PFSK-1 (cell line): ENCODE results near the gene CHERP.
A peak's percentile ranks its signal among the peaks of the same experiment; 100 is the strongest.

Experiments used
- FOXP2 ChIP-seq: optimal IDR thresholded peaks from 2 replicates; pipeline ENCODE3; 2011; ENCODE audit warnings: borderline replicate concordance, control low read depth, inconsistent platforms; ENCODE audit not compliant: insufficient read depth; ENCODE audit errors: extremely low read length, extremely low read depth
- POLR2AphosphoS5 ChIP-seq: IDR thresholded peaks from 2 replicates; pipeline ENCODE4 v1.6.1; 2012; ENCODE audit warnings: low read depth, mild to moderate bottlenecking, control low read depth, low read length, moderate library complexity
- SIN3A ChIP-seq: IDR thresholded peaks from 2 replicates; pipeline ENCODE4 v1.6.1; 2012; ENCODE audit warnings: mild to moderate bottlenecking, low read length, moderate library complexity, borderline replicate concordance; ENCODE audit not compliant: insufficient read depth
- TAF1 ChIP-seq: IDR thresholded peaks from 2 replicates; pipeline ENCODE4 v1.6.1; 2012; ENCODE audit warnings: low read length, control low read depth, borderline replicate concordance; ENCODE audit not compliant: insufficient read depth
- TF ChIP-seq, protein P1 (sequence below), 2 experiments: IDR thresholded peaks; 2 replicates each; pipeline versions ENCODE4 v1.6.1 to v1.8.0; 2011 to 2012; ENCODE audit warnings: low read depth in 2 of 2, low read length in 2 of 2, control low read depth in 1 of 2, inconsistent platforms in 1 of 2, mild to moderate bottlenecking in 1 of 2, moderate library complexity in 1 of 2; ENCODE audit not compliant: insufficient read depth in 1 of 2

Gene CHERP

GRCh38 chr19:16573925-16574324, 31.7 kb upstream of the CHERP start:
- no peak for TF ChIP-seq POLR2AphosphoS5

DNA sequence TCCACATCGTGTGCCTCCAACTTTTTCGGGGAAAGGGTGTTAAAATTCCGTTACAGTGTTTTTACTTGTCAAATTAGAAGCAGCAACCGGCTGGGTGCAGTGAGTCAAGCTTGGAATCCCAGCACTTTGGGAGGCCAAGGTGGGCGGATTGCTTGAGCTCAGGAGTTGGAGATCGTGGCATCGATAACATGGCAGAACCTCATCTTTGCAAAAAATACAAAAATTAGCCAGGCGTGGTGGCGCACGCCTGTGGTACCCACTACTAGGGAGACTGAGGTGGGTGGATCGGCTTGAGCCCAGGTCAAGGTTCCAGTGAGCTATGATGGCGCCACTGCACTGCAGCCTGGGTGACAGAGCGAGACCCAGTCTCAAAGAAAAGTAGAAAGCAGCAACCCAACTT, 31.1 kb upstream of the CHERP start:
- TF ChIP-seq SIN3A: no peak
- TF ChIP-seq TAF1: no peak
- no peak for TF ChIP-seq POLR2AphosphoS5
- TF ChIP-seq, protein P1, sequence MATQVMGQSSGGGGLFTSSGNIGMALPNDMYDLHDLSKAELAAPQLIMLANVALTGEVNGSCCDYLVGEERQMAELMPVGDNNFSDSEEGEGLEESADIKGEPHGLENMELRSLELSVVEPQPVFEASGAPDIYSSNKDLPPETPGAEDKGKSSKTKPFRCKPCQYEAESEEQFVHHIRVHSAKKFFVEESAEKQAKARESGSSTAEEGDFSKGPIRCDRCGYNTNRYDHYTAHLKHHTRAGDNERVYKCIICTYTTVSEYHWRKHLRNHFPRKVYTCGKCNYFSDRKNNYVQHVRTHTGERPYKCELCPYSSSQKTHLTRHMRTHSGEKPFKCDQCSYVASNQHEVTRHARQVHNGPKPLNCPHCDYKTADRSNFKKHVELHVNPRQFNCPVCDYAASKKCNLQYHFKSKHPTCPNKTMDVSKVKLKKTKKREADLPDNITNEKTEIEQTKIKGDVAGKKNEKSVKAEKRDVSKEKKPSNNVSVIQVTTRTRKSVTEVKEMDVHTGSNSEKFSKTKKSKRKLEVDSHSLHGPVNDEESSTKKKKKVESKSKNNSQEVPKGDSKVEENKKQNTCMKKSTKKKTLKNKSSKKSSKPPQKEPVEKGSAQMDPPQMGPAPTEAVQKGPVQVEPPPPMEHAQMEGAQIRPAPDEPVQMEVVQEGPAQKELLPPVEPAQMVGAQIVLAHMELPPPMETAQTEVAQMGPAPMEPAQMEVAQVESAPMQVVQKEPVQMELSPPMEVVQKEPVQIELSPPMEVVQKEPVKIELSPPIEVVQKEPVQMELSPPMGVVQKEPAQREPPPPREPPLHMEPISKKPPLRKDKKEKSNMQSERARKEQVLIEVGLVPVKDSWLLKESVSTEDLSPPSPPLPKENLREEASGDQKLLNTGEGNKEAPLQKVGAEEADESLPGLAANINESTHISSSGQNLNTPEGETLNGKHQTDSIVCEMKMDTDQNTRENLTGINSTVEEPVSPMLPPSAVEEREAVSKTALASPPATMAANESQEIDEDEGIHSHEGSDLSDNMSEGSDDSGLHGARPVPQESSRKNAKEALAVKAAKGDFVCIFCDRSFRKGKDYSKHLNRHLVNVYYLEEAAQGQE (IDR thresholded peaks at IDR 0.05; ENCODE audit: insufficient read depth in 1 of 2, low read depth in 2 of 2, low read length in 2 of 2): no peak
- no peak for TF ChIP-seq FOXP2

DNA sequence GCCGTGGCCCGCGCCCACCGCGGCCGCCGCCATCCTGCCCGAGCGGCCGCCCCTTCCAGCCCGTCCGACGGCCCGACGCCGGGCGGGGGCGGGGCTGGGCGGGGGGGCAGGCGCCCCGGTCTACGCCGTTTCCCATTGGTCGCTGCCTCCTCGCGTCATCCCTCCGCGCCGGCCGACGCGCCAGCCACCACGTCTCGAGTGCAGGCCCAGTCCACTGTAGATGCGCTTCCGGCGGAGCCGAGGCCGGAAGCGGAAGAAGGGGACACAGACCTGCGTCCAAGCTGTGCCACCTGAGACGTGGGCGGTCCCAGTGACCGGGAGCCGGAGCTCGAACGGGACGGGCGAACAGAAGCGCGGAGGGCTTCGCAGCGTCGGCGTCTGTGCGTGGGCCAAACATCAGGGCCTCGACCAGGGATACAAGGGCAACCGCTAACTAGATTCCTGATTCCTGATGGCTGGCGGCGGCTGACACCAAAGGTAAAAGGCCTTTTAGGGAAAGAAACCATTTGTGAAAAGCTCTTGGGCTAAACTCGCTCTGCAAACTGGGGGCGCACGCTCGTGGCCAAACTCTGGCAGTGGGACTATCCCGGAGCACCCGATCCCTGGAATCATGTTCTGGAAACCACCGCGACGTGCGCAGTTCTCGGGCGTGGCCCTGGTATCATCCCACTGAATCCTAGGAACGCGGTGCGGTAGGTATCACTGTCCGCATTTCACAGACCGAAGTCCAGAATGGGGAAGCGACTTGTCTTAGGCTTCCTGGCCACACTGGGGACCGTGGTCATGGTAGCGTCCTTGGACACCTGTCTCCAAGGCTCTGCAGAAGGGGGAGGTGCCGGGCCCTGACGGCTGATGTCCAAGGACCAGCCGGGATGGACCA, 30.3 kb upstream of the CHERP start, which contains the start of gene SLC35E1:
SLC35E1 (minus strand) TSS at position 84 of the 880 bp plus-strand sequence; CDS start at position 33, 51 bp downstream.
- TF ChIP-seq SIN3A (peak; percentile 55; the same call in 1 of the 2 replicates), TAF1 (0 out of 2 replicates have a peak, but pooled peaks have one; percentile 30), FOXP2 (peak; percentile 98), POLR2AphosphoS5 (peak; percentile 68)
- TF ChIP-seq, protein P1 (IDR thresholded peaks at IDR 0.05; ENCODE audit: insufficient read depth in 1 of 2, low read depth in 2 of 2, low read length in 2 of 2): 0 out of 4 replicates have a peak, but pooled peaks of 1 of the 2 experiments have one; percentile 23

DNA sequence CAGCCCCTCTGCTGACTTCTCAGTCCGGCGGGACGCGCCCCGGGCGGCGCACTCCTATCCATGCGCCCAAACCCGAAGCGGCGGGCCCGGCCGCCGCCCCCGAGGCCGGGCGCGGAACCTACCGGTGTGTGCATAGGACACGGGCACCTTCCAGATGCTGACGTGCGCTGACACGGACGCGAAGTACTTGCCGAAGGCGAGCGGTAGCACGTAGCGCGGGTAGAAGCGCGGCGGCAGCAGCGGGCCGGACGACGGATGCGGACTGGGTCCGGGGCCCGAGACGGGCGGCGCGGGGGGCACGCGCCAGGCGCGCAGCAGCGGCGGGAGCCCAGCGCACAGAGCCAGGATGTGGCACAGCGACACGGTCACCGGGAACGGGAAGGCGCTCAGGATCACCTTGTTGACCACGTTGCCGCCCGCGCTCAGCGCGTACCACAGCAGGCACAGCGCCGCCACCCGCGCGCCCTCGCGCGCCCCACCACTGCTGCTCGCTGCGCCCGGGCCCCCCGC, 29.6 kb upstream of the CHERP start:
- no peak for TF ChIP-seq POLR2AphosphoS5
- TF ChIP-seq SIN3A: no peak
- TF ChIP-seq, protein P1 (IDR thresholded peaks at IDR 0.05; ENCODE audit: insufficient read depth in 1 of 2, low read depth in 2 of 2, low read length in 2 of 2): no peak
- no peak for TF ChIP-seq TAF1
- no peak for TF ChIP-seq FOXP2

- TF ChIP-seq SIN3A (no peak), POLR2AphosphoS5 (no peak), TAF1 (no peak), FOXP2 (no peak)
- TF ChIP-seq, protein P1 (IDR thresholded peaks at IDR 0.05; ENCODE audit: insufficient read depth in 1 of 2, low read depth in 2 of 2, low read length in 2 of 2): no peak
Observed at GRCh38 chr19:16571283-16571682, 29.0 kb upstream of the CHERP start.
